Upper lobe of left lung (tissue), 6 donors: ENCODE measurements around the gene TXNRD2. TPM values are rescaled to one million over a fixed set of nuclear protein-coding genes. Genes with fewer than 3 reads are reported as not detected.

Source experiments
- ATAC-seq, 2 donors: fragments of 200-7000 bp; cut with Tn5 transposase; one replicate each; pipeline ENCODE4 v1.9.1; 2022; ENCODE audit warnings: mild to moderate bottlenecking in 2 of 2, moderate library complexity in 2 of 2; ENCODE audit not compliant: low FRiP score in 2 of 2
- DNase-seq, 2 donors: peaks; one replicate each; pipeline ENCODE4 v3.0.0-alpha.2; 2019 to 2020
- H3K27ac ChIP-seq, 4 donors: fragments of 200-600 bp; sonication (generic); one replicate each; pipeline ENCODE4 v1.5.1; 2016 to 2019
- H3K27me3 ChIP-seq, 4 donors: fragments of 200-600 bp; sonication (generic); one replicate each; pipeline ENCODE4 v1.5.1; 2017 to 2019
- H3K36me3 ChIP-seq, 4 donors: fragments of 200-600 bp; sonication (generic); one replicate each; pipeline ENCODE4 v1.5.1; 2016 to 2019
- H3K4me1 ChIP-seq, 4 donors: fragments of 200-600 bp; sonication (generic); one replicate each; pipeline ENCODE4 v1.5.1; 2018 to 2019
- H3K4me3 ChIP-seq, 4 donors: fragments of 200-600 bp; sonication (generic); one replicate each; pipeline ENCODE4 v1.5.1; 2017 to 2019; ENCODE audit warnings: mild to moderate bottlenecking in 2 of 4, moderate library complexity in 1 of 4
- H3K9me3 ChIP-seq, 4 donors: fragments of 200-600 bp; sonication (generic); one replicate each; pipeline ENCODE4 v1.5.1; 2018 to 2019
- EP300 ChIP-seq, 4 donors: sonication (generic); formaldehyde crosslinking; IDR thresholded peaks; one replicate each; pipeline ENCODE4 v1.5.1; 2017; ENCODE audit warnings: antibody characterized with exemption in 4 of 4, control low read depth in 2 of 4
- POLR2A ChIP-seq, 4 donors: fragments of 450-650 bp; IDR thresholded peaks; one replicate each; pipeline ENCODE4 v1.5.1; 2016 to 2017; ENCODE audit warnings: antibody characterized with exemption in 4 of 4, mild to moderate bottlenecking in 2 of 4
- POLR2AphosphoS5 ChIP-seq, 2 donors: sonication (generic); formaldehyde crosslinking; IDR thresholded peaks; one replicate each; pipeline ENCODE4 v1.5.1; 2017; ENCODE audit warnings: antibody characterized with exemption in 2 of 2
- WGBS, 2 donors: methylation state at CpG; one replicate each; pipeline ENCODE4 v1.1.5; 2017 to 2018; 5-methylcytosine and 5-hydroxymethylcytosine counted together
- total RNA-seq, 6 donors: library from RNA; depleted of rRNA in 4 of 6; stranded (reverse); fragments of >200 nt in 4 of 6; gene quantifications; one replicate each; pipeline versions ENCODE4 v1.1.0 to v1.2.1, GENCODE V29; 2016 to 2021
- TF ChIP-seq, protein P1 (sequence below), 6 experiments: fragments of 450-650 bp in 4 of 6; fragments of 200-600 bp in 2 of 6; sonication (generic) in 2 of 6; IDR thresholded peaks; one replicate each; pipeline ENCODE4 v1.5.1; 2016 to 2019; ENCODE audit warnings: antibody characterized with exemption in 6 of 6
- donor health status: DM: no; HTN: no; CAD: no; lungs with moderate emphysema.
- donor health status: DM: no; HTN: yes; CAD: no; lungs with severe emphysema.

Gene TXNRD2
- 10 to 100 TPM; 29.6 to 78.6 (median 49.3) TPM for total RNA-seq

DNA sequence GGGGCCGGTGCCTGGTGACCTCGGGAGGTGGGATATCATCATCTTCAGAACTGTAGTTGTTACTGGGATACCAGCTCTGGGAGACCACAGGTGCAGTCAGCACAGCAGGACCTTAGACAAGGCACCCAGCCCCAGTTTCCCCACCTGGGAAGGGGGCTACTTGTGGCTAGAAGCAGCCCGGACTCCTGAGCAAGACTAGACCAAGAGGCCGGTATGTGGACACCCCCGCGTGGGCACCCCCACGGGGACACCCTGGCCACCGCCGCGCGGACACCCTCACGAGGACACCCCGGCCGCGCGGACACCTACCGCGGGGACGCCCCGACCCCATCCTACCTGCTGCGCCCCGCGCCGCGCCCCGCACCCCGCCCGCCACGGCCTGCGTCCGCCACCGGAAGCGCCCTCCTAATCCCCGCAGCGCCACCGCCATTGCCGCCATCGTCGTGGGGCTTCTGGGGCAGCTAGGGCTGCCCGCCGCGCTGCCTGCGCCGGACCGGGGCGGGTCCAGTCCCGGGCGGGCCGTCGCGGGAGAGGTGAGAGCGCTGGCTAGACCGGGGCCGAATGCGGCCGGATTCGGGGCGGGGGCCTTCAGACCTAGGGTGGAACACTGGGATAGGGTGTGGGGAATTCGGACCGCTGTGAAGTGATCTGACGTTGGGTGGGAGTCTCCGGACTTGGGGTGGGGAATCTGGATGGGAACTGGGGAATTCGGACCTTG, at the start of gene TXNRD2, which contains the start of gene COMT:
TXNRD2 (minus strand) TSS at position 454 of the 718 bp plus-strand sequence; CDS start at position 439, 15 bp downstream.
COMT (plus strand) TSS at position 408 of the 718 bp plus-strand sequence. CDS start 20,755 bp downstream, outside the sequence.
- 0 to 2% methylated on average over 6 to 27 of the region's 63 CpGs for WGBS, 2 donors
- H3K36me3 ChIP-seq, result no peaks in the 10 kb centered on the region
- no peaks in the 10 kb centered on the region for H3K9me3 ChIP-seq
- H3K27ac ChIP-seq, result peak within 1 kb of the TSS; percentile 92 to 98 (median 96)
- H3K4me1 ChIP-seq, result peaks cover 28 to 62% (median 47%) of the 10 kb centered on the region in 4 donors
- TF ChIP-seq POLR2A (IDR thresholded peaks at IDR 0.05) (peak in 2 of 4 donors; percentile 49 to 79), EP300 (IDR thresholded peaks at IDR 0.05) (no peak), POLR2AphosphoS5 (IDR thresholded peaks at IDR 0.05) (peak; percentile 54 to 56)
- TF ChIP-seq, protein P1, sequence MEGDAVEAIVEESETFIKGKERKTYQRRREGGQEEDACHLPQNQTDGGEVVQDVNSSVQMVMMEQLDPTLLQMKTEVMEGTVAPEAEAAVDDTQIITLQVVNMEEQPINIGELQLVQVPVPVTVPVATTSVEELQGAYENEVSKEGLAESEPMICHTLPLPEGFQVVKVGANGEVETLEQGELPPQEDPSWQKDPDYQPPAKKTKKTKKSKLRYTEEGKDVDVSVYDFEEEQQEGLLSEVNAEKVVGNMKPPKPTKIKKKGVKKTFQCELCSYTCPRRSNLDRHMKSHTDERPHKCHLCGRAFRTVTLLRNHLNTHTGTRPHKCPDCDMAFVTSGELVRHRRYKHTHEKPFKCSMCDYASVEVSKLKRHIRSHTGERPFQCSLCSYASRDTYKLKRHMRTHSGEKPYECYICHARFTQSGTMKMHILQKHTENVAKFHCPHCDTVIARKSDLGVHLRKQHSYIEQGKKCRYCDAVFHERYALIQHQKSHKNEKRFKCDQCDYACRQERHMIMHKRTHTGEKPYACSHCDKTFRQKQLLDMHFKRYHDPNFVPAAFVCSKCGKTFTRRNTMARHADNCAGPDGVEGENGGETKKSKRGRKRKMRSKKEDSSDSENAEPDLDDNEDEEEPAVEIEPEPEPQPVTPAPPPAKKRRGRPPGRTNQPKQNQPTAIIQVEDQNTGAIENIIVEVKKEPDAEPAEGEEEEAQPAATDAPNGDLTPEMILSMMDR (IDR thresholded peaks at IDR 0.05), result no peak
- DNase-seq, result peak; percentile 70 to 95
- no peaks in the 10 kb centered on the region for H3K27me3 ChIP-seq
- ATAC-seq, result peak; percentile 89 to 94
- H3K4me3 ChIP-seq, result peak within 1 kb of the TSS; percentile 58 to 89 (median 74)

DNA sequence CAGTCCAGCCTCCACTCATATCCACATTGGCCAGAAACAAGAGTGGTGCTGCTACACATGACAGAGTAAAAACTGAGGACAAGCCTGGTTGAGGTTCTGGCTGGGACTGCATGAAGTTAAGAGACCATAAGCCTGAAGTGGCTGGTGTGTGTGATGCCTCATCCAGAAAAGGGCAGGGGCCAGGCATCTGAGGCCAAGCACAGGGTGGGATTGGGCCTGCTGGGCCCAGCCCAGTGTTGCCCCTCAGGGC, 49.7 kb upstream of the TXNRD2 start:
- TF ChIP-seq POLR2A (IDR thresholded peaks at IDR 0.05), result no peak
- TF ChIP-seq EP300 (IDR thresholded peaks at IDR 0.05), result no peak
- no peak for TF ChIP-seq POLR2AphosphoS5 (IDR thresholded peaks at IDR 0.05)
- TF ChIP-seq, protein P1 (IDR thresholded peaks at IDR 0.05), result no peak
- ATAC-seq (no peak), DNase-seq (no peak)

DNA sequence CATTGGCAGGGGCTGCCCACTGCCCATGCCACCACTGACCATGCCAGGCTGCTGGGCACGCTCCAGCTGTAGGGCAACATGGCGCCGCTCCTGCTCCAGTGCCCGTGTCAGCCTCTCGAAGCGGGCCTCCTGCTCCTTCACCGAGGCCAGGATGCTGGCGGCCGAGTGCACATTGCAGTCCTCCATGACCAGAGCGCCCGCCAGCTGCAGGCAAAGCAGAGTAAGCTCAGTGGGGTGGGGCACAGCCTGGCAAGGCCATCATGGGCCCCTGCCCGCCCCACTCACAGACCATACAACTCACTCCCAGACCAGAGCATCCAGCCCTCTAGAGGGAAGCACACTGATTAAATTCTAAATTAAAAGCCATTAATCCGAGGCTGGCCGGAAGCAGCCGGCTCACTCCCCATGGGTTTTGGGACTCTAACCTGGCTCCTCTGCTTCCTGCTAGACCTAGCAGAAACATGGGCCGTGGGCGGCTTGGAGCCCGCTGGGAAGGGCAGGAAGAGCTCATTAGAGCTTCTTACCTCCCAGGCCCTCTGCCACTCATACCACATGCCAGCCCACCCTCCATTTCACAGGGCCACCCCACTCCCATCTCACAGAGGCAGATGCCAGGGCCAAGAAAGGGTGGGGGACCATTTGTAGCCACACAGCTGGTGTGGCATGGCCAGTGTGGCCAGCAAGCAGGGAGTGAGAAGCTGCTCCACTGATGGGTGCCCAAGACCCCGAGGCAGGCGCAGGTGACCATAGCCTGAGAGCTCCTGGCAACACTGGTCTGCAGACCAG, 49.2 kb upstream of the TXNRD2 start:
- 97% methylated on average over 6 to 19 of the region's 20 CpGs for whole genome bisulfite sequencing, 2 donors
- no peaks in the 10 kb centered on the region for H3K9me3 ChIP-seq
- TF ChIP-seq, protein P1 (IDR thresholded peaks at IDR 0.05), result no peak
- TF ChIP-seq POLR2A (IDR thresholded peaks at IDR 0.05), result no peak
- TF ChIP-seq EP300 (IDR thresholded peaks at IDR 0.05), result no peak
- TF ChIP-seq POLR2AphosphoS5 (IDR thresholded peaks at IDR 0.05), result no peak
- H3K27ac ChIP-seq, result peak overlapping the region in 1 of 4 donors; percentile 42
- DNase-seq (peak in 1 of 2 donors; percentile 69), ATAC-seq (no peak)
- no peaks in the 10 kb centered on the region for H3K27me3 ChIP-seq
- peaks cover 18 to 41% (median 23%) of the 10 kb centered on the region in 4 donors for H3K4me1 ChIP-seq
- H3K4me3 ChIP-seq, result no peak overlapping the region
- H3K36me3 ChIP-seq, result no peaks in the 10 kb centered on the region

More for the DNA sequence above, 49.7 kb upstream of the TXNRD2 start:
- no peaks in the 10 kb centered on the region for H3K27me3 ChIP-seq
- no peak overlapping the region for H3K4me3 ChIP-seq
- H3K4me1 ChIP-seq, result peaks cover 15 to 38% (median 20%) of the 10 kb centered on the region in 4 donors
- no peaks in the 10 kb centered on the region for H3K36me3 ChIP-seq
- H3K27ac ChIP-seq, result peak overlapping the region in 1 of 4 donors; percentile 42
- no peaks in the 10 kb centered on the region for H3K9me3 ChIP-seq

DNA sequence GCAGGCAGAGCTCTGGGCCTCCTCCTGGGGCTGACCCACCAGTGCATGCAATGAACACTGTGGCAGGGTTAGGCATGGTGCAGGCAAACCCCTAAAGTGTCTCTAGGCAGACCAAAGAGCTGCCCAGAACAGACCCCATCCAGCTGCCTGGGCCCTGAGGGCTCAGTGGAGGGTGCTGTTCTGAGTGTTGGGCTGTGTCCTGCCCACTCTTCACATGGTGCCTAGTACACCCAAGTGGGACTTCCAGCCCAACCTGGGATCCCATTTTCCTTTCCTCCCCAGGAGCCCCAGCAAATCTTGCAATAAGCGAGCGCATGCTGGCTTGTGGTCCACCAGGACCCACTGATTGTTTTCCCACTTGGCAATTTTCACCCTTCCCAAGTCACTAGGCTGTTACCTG, 48.6 kb upstream of the TXNRD2 start:
- Histone ChIP-seq H3K36me3 (no peaks in the 10 kb centered on the region), H3K9me3 (no peaks in the 10 kb centered on the region), H3K4me3 (no peak overlapping the region), H3K27ac (no peak overlapping the region), H3K4me1 (peaks cover 20 to 41% (median 23%) of the 10 kb centered on the region in 4 donors), H3K27me3 (no peaks in the 10 kb centered on the region)
- DNase-seq (no peak), ATAC-seq (no peak)
- TF ChIP-seq POLR2A (IDR thresholded peaks at IDR 0.05) (no peak), POLR2AphosphoS5 (IDR thresholded peaks at IDR 0.05) (no peak)
- TF ChIP-seq, protein P1 (IDR thresholded peaks at IDR 0.05), result no peak
- 64 to 72% methylated on average over 2 of the region's 2 CpGs for WGBS, 2 donors
